Measurements from ENCODE around the gene DPM3.
"Not testable (repeated sequence)": the region's sequence is repeated elsewhere in the genome, so short reads cannot be mapped to it uniquely, and the experiment has no call there.

The DPM3 gene

DNA sequence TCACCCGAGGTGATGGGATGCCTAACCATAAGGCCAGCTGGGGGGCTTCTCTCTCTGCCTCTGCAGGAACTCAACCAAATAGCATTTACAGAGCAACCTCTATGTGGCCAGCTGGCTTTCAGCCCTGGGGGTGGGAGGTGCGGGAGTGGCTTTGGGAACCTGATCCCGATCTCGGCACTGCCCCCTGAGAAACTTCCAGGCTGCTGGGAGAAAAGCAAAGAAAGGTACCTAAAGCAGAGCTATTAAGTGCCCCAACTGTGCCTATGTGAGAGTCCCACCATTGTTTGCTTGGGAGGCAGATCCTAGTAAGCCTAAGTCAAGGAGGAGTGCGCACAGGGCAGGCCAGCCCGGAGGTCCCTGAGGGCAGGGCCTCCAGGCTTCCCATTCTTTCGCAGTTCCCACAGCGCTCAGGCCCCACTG is 25.7 kb upstream of the DPM3 start:
- ChIA-PET CTCF (interaction anchor here (0.6 to 12.2 kb wide), 6 partner anchors 11 to 104 kb away, joined by 3 to 439 read pairs (median 9); no protein-coding TSS in a partner anchor), POLR2A (no interaction called here)
- no peak overlapping the region for H3K27ac ChIP-seq (ENCODE audit: extremely low read depth, low read depth, low read length)
- H3K4me1 ChIP-seq (ENCODE audit: control insufficient read depth, insufficient read depth, low read length): no peaks in the 10 kb centered on the region; the same call in 1 of the 2 replicates
- peaks cover 0 to 25% of the 10 kb centered on the region in 2 experiments; a peak in 2 of 3 replicates for H3K36me3 ChIP-seq (ENCODE audit: control insufficient read depth in 2 of 2, insufficient read depth in 1 of 2, low read length in 2 of 2)
- TF ChIP-seq ZNF747 (tag by site-specific recombination; IDR thresholded peaks at IDR 0.05): no peak
- no peak for TF ChIP-seq ZNF768 (tag by site-specific recombination; IDR thresholded peaks at IDR 0.05)
- TF ChIP-seq ZFP37 (tag by site-specific recombination; IDR thresholded peaks at IDR 0.05): no peak
- TF ChIP-seq REPIN1 (tag by site-specific recombination; IDR thresholded peaks at IDR 0.05; ENCODE audit: low read depth): no peak
- no peak for TF ChIP-seq ZFP3 (tag by site-specific recombination; IDR thresholded peaks at IDR 0.05; ENCODE audit: low read depth)
- no peak for TF ChIP-seq OVOL3 (tag by site-specific recombination; IDR thresholded peaks at IDR 0.05)
- TF ChIP-seq ZNF571 (tag by site-specific recombination; IDR thresholded peaks at IDR 0.05): no peak
- TF ChIP-seq ZFP69B (tag by site-specific recombination; IDR thresholded peaks at IDR 0.05): no peak
- TF ChIP-seq ZNF324 (tag by site-specific recombination; IDR thresholded peaks at IDR 0.05): no peak
- TF ChIP-seq ZNF362 (tag by site-specific recombination; IDR thresholded peaks at IDR 0.05): no peak
- H3K9me3 ChIP-seq (ENCODE audit: control insufficient read depth, insufficient read depth, low read depth, low read length): no peaks in the 10 kb centered on the region
- H3K4me3 ChIP-seq (ENCODE audit: low read depth, low read length): no peak overlapping the region

DNA sequence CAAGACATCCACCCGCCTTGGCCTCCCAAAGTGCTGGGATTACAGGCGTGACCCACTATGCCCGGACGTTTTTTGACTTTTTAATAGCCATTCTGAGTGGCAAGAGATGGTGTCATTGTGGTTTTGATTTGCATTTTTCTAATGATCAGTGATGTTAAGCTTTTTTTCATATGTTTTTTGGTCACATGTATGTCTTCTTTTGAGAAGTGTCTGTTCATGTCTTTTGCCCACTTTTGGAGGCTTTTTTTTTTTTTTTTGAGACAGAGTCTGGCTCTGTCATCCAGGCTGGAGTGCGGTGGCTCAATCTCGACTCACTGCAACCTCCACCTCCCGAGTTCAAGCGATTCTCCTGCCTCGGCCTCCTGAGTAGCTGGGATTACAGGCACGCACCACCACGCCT is 24.3 kb upstream of the DPM3 start:
- H3K4me3 ChIP-seq (ENCODE audit: low read depth, low read length); H3K9me3 ChIP-seq (ENCODE audit: control insufficient read depth, insufficient read depth, low read depth, low read length); H3K4me1 ChIP-seq (ENCODE audit: control insufficient read depth, insufficient read depth, low read length); H3K27ac ChIP-seq (ENCODE audit: extremely low read depth, low read depth, low read length): not testable (repeated sequence)
- CTCF ChIA-PET: interaction anchor here (1.3 to 12.2 kb wide), 4 partner anchors 8 to 200 kb away, joined by 4 to 439 read pairs (median 8); partner anchors contain the start of gene KRTCAP2
- POLR2A ChIA-PET: interaction anchor here (0.7 kb wide), 1 partner anchor 720 kb away, joined by 9 read pairs; no protein-coding TSS in a partner anchor
- H3K36me3 ChIP-seq (ENCODE audit: control insufficient read depth in 2 of 2, insufficient read depth in 1 of 2, low read length in 2 of 2): peaks cover 0 to 13% of the 10 kb centered on the region in 2 experiments; a peak in 2 of 3 replicates

- H3K4me3 ChIP-seq (ENCODE audit: low read depth, low read length); H3K36me3 ChIP-seq (ENCODE audit: control insufficient read depth in 2 of 2, insufficient read depth in 1 of 2, low read length in 2 of 2); H3K27ac ChIP-seq (ENCODE audit: extremely low read depth, low read depth, low read length); POLR2A ChIA-PET; H3K9me3 ChIP-seq (ENCODE audit: control insufficient read depth, insufficient read depth, low read depth, low read length); H3K4me1 ChIP-seq (ENCODE audit: control insufficient read depth, insufficient read depth, low read length): not testable (repeated sequence)
- CTCF ChIA-PET: interaction anchor here (1.5 to 12.2 kb wide), 3 partner anchors 9 to 72 kb away, joined by 12 to 439 read pairs (median 13); partner anchors contain the start of gene KRTCAP2
- peak; percentile 98 for TF ChIP-seq ZNF146 (tag by site-specific recombination; IDR thresholded peaks at IDR 0.05)
- peak; percentile 84 for TF ChIP-seq ZNF580 (tag by site-specific recombination; IDR thresholded peaks at IDR 0.05)
Observed at GRCh38 chr1:155163785-155164184, 23.5 kb upstream of the DPM3 start.

- H3K27ac ChIP-seq (ENCODE audit: extremely low read depth, low read depth, low read length); POLR2A ChIA-PET; H3K4me1 ChIP-seq (ENCODE audit: control insufficient read depth, insufficient read depth, low read length); H3K36me3 ChIP-seq (ENCODE audit: control insufficient read depth in 2 of 2, insufficient read depth in 1 of 2, low read length in 2 of 2); H3K4me3 ChIP-seq (ENCODE audit: low read depth, low read length); H3K9me3 ChIP-seq (ENCODE audit: control insufficient read depth, insufficient read depth, low read depth, low read length): not testable (repeated sequence)
- CTCF ChIA-PET: interaction anchor here (0.6 to 2.8 kb wide), 8 partner anchors 10 to 720 kb away, joined by 3 to 13 read pairs (median 4); partner anchors contain the start of gene KRTCAP2
Observed at GRCh38 chr1:155162631-155163030, 22.3 kb upstream of the DPM3 start.

DNA sequence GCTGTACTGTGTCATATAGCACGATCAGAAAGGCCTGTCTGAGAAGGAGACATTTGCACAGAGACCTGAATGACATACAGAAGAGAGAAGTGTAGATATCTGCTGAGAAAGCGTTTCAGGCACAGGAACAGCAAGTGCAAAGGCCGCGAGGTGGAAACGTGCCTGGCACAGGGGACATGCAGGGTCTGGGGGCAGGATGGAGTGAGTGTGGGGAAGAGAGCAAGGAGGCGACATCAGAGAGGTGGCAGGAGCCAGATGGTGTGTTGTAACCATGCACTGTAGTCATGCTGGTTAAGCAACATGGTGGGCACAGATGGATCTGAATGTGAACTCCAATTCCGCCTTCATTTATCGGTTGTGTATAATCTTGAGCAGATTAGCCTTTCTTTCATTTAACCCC is 19.8 kb upstream of the DPM3 start:
- ChIA-PET POLR2A (no interaction called here), CTCF (interaction anchor here (0.7 to 1.0 kb wide), 2 partner anchors 13 to 406 kb away, joined by 3 read pairs; partner anchors contain the start of gene KRTCAP2)
- no peaks in the 10 kb centered on the region for H3K4me1 ChIP-seq (ENCODE audit: control insufficient read depth, insufficient read depth, low read length)
- no peaks in the 10 kb centered on the region for H3K36me3 ChIP-seq (ENCODE audit: control insufficient read depth in 2 of 2, insufficient read depth in 1 of 2, low read length in 2 of 2)
- no peak overlapping the region for H3K4me3 ChIP-seq (ENCODE audit: low read depth, low read length)
- H3K27ac ChIP-seq (ENCODE audit: extremely low read depth, low read depth, low read length): no peak overlapping the region
- TF ChIP-seq ZNF37A (tag by site-specific recombination; IDR thresholded peaks at IDR 0.05) (no peak), ZNF623 (tag by site-specific recombination; IDR thresholded peaks at IDR 0.05) (peak; percentile 44), ZNF514 (tag by site-specific recombination; IDR thresholded peaks at IDR 0.05) (no peak), ZNF24 (tag by site-specific recombination; IDR thresholded peaks at IDR 0.05) (no peak)
- no peaks in the 10 kb centered on the region for H3K9me3 ChIP-seq (ENCODE audit: control insufficient read depth, insufficient read depth, low read depth, low read length)
